ENCODE results near the gene PCSK6.

PCSK6 gene

DNA sequence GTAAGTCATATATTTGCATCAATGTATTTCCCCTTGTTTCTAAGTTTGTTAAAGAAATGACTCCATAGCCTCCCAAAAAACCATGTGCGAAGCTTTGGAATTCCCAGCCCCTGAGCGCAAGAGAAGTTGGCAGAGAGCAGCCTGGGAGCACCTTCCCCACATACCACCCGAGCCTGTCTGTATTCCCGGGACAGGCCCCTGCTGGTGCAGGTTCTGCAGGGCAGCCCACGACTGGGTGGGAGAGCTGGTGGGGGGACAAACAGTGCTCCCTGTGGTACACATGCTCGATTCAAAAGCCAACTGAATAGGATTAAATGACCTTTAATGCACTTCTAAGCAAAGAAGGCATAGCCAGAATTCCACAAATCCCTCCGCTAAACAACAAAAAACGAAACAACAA is 119.8 kb downstream of the PCSK6 start:
- no peaks in the 10 kb centered on the region for H3K9me3 ChIP-seq (ENCODE audit: insufficient read depth, low read length)
- no peaks in the 10 kb centered on the region for H3K9me2 ChIP-seq (replicated peaks; ENCODE audit: insufficient read depth, low read length)
- no peaks in the 10 kb centered on the region; the same call in 1 of the 2 replicates for H3K27me3 ChIP-seq (ENCODE audit: low read length)
- H3F3A ChIP-seq (ENCODE audit: insufficient read depth) = no peaks in the 10 kb centered on the region
- no peaks in the 10 kb centered on the region for H3K79me2 ChIP-seq (ENCODE audit: insufficient read depth, low read length)
- no peak overlapping the region for H3K27ac ChIP-seq (ENCODE audit: low read depth, low read length)
- no peaks in the 10 kb centered on the region for H4K20me1 ChIP-seq (ENCODE audit: low read depth, low read length)
- no peak overlapping the region for H2AFZ ChIP-seq (ENCODE audit: low read depth, low read length, severe bottlenecking)
- H3K4me2 ChIP-seq (ENCODE audit: low read depth, low read length, poor library complexity, severe bottlenecking) = no peak overlapping the region
- no peak overlapping the region for H3K9ac ChIP-seq (ENCODE audit: low read length)
- no peak for TF ChIP-seq EZH2phosphoT487 (conservative IDR thresholded peaks at IDR 0.05; ENCODE audit: low read length)
- TF ChIP-seq, protein P1, sequence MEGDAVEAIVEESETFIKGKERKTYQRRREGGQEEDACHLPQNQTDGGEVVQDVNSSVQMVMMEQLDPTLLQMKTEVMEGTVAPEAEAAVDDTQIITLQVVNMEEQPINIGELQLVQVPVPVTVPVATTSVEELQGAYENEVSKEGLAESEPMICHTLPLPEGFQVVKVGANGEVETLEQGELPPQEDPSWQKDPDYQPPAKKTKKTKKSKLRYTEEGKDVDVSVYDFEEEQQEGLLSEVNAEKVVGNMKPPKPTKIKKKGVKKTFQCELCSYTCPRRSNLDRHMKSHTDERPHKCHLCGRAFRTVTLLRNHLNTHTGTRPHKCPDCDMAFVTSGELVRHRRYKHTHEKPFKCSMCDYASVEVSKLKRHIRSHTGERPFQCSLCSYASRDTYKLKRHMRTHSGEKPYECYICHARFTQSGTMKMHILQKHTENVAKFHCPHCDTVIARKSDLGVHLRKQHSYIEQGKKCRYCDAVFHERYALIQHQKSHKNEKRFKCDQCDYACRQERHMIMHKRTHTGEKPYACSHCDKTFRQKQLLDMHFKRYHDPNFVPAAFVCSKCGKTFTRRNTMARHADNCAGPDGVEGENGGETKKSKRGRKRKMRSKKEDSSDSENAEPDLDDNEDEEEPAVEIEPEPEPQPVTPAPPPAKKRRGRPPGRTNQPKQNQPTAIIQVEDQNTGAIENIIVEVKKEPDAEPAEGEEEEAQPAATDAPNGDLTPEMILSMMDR (IDR thresholded peaks at IDR 0.05; ENCODE audit: insufficient read depth, low read length, poor library complexity, severe bottlenecking) = no peak
- H3K4me3 ChIP-seq (ENCODE audit: insufficient read depth, low read length, poor library complexity, severe bottlenecking) = no peak overlapping the region
- H3K36me3 ChIP-seq (ENCODE audit: low read length) = no peaks in the 10 kb centered on the region

DNA sequence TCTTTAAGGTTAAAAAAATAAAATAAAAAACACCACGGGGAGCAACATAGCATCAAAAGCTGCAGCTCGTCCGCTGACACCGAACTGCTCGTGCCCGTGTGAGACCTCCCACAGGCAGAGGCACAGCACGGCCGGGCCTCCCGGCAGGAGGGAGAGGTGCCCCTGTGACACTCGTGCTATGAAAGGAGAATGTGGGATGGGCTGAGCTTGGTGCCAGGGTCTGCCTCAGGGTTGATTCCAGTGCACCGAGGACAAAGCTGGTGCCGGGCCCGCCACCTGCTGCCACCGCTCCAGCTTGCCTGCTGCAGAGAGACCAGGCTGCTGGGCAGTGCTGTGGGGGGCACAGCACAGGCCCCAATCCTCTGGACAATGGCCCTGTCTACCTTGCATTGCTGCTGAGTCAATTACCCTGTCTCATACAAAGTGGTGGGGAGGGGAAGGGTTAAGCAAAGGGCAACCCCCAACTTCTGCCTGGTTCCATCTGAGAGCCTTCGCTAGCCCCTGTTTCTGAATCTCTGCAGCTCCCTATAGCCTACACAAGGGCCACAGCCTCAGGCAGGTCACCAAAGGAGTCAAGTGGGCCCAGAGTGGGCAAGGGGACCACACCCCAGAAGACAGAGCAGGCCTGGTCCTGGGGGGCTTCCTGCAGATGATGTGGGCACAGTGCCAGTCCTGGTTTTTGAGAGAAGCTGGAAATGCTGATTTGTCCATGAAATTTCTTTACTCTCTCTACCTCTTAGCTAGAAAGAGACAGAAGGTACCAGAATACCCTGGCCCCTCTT is 120.5 kb downstream of the PCSK6 start:
- H4K20me1 ChIP-seq (ENCODE audit: low read depth, low read length) = no peaks in the 10 kb centered on the region
- no peak overlapping the region for H3K27ac ChIP-seq (ENCODE audit: low read depth, low read length)
- H3K9me3 ChIP-seq (ENCODE audit: insufficient read depth, low read length) = no peaks in the 10 kb centered on the region
- H3K36me3 ChIP-seq (ENCODE audit: low read length) = no peaks in the 10 kb centered on the region
- no peak overlapping the region for H3K4me2 ChIP-seq (ENCODE audit: low read depth, low read length, poor library complexity, severe bottlenecking)
- H3K9ac ChIP-seq (ENCODE audit: low read length) = no peak overlapping the region
- H3K27me3 ChIP-seq (ENCODE audit: low read length) = no peaks in the 10 kb centered on the region
- H3K9me2 ChIP-seq (replicated peaks; ENCODE audit: insufficient read depth, low read length) = no peaks in the 10 kb centered on the region
- H3F3A ChIP-seq (ENCODE audit: insufficient read depth) = no peaks in the 10 kb centered on the region
- no peak overlapping the region for H3K4me3 ChIP-seq (ENCODE audit: insufficient read depth, low read length, poor library complexity, severe bottlenecking)
- H2AFZ ChIP-seq (ENCODE audit: low read depth, low read length, severe bottlenecking) = no peak overlapping the region
- TF ChIP-seq EZH2phosphoT487 (conservative IDR thresholded peaks at IDR 0.05; ENCODE audit: low read length) = no peak
- TF ChIP-seq, protein P1 (IDR thresholded peaks at IDR 0.05; ENCODE audit: insufficient read depth, low read length, poor library complexity, severe bottlenecking) = no peak
- H3K79me2 ChIP-seq (ENCODE audit: insufficient read depth, low read length) = no peaks in the 10 kb centered on the region

DNA sequence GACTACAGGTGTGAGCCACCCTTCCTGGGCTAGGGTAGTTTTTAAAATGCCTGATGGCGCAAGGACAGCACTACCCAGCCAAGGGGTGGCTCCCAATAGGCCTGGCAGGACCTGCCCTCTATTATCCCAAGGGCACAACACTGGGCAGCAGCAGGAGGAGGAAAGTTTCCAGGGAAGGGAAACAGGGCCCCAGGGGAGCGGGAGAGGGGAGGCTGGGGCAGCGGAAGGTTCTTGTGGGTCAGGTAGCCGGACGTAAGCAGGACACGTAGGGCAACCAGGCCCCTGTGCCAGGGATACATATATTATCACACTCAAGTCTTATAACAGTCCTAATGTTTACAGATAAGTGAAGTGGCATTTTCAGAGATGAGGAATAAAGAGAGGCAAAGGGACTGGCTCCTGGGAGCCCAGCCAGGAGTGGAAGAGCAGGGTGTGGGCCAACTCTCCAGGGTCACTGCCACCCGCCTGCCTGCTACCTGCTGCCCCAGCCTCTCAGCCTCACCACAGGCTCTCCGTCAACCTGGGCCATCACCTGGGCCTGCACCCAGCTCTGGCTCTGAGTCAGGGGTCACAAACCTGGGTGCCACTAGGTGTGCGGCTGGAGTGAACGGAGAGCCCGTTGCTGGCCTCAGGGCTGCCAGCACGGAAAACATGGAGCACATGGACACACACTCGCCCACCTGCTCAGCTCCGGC is 121.3 kb downstream of the PCSK6 start:
- Histone ChIP-seq H3F3A (ENCODE audit: insufficient read depth) (no peaks in the 10 kb centered on the region), H3K27me3 (ENCODE audit: low read length) (no peaks in the 10 kb centered on the region), H3K9me2 (replicated peaks; ENCODE audit: insufficient read depth, low read length) (no peaks in the 10 kb centered on the region), H3K27ac (ENCODE audit: low read depth, low read length) (no peak overlapping the region), H3K4me2 (ENCODE audit: low read depth, low read length, poor library complexity, severe bottlenecking) (no peak overlapping the region), H3K79me2 (ENCODE audit: insufficient read depth, low read length) (no peaks in the 10 kb centered on the region), H3K9ac (ENCODE audit: low read length) (no peak overlapping the region), H3K4me3 (ENCODE audit: insufficient read depth, low read length, poor library complexity, severe bottlenecking) (no peak overlapping the region), H2AFZ (ENCODE audit: low read depth, low read length, severe bottlenecking) (no peak overlapping the region), H3K36me3 (ENCODE audit: low read length) (no peaks in the 10 kb centered on the region), H4K20me1 (ENCODE audit: low read depth, low read length) (no peaks in the 10 kb centered on the region), H3K9me3 (ENCODE audit: insufficient read depth, low read length) (no peaks in the 10 kb centered on the region)
- TF ChIP-seq EZH2phosphoT487 (conservative IDR thresholded peaks at IDR 0.05; ENCODE audit: low read length) = no peak
- TF ChIP-seq, protein P1 (IDR thresholded peaks at IDR 0.05; ENCODE audit: insufficient read depth, low read length, poor library complexity, severe bottlenecking) = no peak
